ENCODE measurements around the gene CEMIP2.
"Not testable (repeated sequence)": the region's sequence is repeated elsewhere in the genome, so short reads cannot be mapped to it uniquely, and the experiment has no call there.

The CEMIP2 gene

GRCh38 chr9:71680189-71680980, 87.9 kb downstream of the CEMIP2 start:
- DNase-seq (ENCODE audit: low read depth), result no peak

GRCh38 chr9:71678999-71679398, 89.3 kb downstream of the CEMIP2 start:
- DNase-seq (ENCODE audit: low read depth), result no peak

DNA sequence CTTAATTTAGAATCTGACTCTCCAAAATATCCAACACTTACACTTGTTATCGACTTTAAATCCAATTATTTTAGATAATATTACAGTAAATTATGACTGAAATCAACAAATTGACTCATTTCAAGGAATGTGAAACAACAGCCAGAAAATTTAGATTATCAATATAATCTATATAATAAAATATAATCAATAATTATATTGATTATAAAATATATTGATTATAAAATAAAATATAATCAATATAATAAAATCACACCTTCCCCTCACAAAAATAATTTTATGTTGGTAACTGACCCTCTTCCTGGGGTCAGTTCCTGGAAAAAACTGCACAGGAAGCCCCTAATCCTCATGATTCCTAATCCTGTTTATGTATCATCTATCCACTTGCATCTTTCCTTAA, 91.1 kb downstream of the CEMIP2 start:
- DNase-seq (ENCODE audit: low read depth), result no peak

DNA sequence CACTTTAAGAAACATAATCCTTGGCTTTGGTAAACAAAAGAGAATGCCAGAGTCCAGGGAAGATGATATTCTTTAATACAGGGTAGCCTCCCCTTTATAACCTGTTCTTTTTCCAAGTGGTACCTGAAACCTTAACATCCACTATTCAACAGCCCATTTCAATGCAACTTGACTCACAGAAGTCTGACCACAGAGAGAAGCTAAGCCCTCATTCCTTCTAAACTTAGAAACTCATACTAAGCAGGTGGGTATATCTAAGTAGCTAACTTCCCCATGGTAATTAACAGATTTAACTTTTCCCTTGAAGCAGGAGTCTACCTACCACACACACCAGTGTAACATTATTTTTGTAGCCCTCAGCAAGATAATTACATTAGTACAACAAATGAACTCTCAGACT, 91.9 kb downstream of the CEMIP2 start:
- DNase-seq (ENCODE audit: low read depth), result no peak

DNA sequence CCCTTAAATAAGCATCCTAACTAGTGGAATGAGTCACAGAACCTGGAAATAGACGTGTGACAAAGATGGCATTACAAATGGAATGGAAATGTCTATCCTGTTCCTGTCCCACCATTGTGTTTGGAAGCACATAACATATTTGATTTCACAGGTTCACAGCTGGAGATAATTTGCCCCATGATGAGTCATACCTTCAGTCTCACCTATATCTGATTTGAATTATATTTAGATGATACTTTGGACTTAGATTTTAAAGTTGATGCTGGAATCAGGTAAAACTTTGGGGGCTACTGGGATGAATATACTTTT, 92.5 kb downstream of the CEMIP2 start:
- no peak for DNase-seq (ENCODE audit: low read depth)

DNA sequence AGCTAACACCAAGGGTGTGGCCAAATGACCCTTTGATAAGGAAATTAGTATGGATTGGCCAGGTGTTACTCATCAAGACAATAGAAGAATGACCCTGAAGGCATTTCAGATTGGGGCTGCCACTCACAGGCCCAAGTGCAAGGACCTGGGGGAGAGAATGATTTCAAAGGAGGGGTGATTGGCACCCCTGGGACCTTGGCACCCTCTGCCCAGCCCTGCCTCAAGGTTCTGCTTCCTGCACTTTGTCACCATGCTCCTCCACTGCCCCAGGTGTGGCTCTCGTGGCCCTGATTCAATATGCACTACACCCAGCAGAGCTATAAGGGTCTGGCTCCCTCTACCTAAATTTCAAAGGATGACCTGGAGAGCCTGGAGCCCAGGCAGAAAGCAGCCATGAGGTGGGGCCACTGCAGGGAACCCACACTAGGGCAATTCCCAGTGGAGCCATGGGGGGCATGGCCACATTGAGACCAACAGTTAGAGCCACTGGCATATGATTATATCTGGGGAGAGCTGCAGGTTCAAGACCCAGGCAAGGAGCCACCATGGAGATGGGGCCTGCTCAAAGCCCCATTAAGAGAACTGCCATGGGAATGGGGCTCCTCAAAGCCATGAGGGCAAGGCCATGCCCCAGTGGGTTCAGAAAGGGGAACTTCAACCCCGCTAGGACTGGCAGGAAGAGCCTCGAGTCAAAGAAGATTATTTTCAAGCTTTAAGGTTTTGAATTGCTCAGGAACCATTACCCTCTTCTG, 93.0 kb downstream of the CEMIP2 start:
- DNase-seq (ENCODE audit: low read depth), result no peak

GRCh38 chr9:71672573-71672972, 95.7 kb downstream of the CEMIP2 start:
- no peak for DNase-seq (ENCODE audit: low read depth)

DNA sequence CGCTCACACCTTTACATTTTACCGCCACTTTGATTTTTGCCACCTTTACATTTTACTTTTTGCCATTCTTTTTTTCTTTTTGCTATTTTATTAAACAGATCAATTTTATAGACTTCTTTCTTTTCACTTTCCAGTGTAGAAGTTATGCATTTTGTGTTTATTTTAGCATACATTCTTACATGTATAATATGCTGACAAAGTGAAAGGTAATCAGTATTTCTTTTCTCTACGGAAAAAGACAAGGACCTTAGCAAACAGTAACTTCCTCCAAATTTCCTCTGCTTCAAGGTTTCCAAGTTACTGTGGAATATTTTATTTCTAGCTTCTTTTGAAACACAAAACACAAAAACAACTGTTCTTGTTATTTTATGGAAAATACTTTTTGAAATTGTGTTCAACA, 97.0 kb downstream of the CEMIP2 start:
- DNase-seq (ENCODE audit: low read depth), result no peak

DNA sequence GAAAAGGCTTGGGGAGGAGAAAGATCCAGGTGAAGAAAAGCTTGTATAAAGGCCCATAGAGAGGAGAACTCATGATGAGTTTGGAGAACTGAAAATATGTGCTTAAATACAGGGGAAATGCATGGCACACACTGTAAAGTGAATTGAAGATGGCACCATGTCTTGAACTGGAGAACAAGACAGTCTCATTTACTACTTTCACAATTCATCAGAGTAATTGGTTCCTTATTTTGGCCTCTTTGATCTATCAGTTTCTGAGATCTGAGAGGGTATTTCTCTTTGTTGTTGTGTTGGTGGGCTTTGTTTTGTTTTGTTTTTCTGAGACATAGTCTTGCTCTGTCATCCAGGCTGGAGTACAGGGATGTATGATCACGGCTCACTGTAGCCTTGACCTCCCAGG, 98.2 kb downstream of the CEMIP2 start:
- DNase-seq (ENCODE audit: low read depth), result no peak

DNA sequence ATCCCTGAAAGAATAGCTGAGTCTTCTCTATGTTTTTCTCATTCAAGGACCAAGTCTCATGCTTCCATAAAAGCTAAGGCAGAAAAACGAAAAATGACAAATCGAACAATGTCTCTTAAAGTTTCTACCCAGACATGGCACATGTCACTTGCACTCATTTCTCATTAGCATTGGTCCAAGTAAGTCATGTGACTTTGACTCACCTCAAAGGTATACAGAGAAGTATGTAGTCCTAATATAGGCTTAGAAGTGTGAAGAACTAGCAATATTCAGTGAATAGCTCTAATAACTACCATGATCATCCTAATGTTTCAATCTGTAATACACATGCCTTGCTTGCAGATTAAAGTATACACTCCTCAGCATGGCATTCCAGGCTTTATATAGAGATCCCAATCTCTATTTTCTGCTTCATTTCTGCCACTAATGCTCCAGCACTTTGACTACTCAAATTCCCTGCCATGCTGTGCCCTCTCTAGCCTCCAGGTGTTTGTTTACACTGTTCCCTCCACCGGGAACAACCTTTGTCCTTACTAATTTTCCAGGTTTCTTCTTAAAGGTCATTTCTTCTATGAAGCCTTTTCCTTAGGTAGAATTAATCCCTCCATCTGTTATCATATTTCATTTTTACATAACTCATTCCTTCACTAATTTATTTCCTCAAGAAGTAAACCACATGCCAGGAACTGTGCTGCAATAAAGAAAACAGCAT, 98.9 kb downstream of the CEMIP2 start:
- DNase-seq (ENCODE audit: low read depth), result no peak

GRCh38 chr9:71668717-71669116, 99.6 kb downstream of the CEMIP2 start:
- DNase-seq (ENCODE audit: low read depth), result no peak

DNA sequence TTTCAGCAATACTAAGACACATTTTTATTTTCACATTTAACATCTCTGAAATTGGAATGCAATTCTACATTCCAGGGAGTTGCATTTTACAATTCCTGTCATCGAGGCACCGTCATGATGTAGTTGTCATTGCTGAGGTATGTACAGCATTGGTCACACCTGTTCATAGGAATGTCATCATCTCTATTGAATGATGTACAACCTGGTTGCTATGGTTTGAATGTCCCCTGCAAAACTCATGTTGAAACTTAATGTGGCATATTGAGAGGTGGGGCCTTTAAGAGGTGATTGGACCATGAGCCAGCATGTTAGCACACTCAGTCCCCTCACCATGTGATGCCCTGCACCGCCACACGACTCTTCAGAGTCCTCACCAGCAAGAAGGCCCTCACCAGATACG, 103.1 kb downstream of the CEMIP2 start:
- DNase-seq (ENCODE audit: low read depth), result no peak

DNA sequence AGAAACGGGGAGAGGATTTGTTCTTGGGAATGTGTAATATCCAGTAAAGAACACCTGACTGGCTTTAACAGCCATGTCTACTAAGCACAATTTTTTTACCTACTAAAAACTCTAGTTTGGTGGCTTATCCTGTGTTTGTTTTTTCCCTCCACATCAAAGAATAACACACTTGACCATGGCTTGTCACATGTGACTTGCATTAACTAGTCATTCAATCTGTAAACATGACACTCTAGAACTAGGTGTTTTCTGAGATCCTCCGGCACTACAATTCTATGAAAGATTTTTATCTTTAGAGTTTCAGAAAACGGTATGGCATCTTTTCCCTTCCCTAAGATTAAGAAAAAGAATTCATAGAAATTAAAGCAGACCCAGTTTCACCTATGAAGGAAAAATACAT, 103.7 kb downstream of the CEMIP2 start:
- no peak for DNase-seq (ENCODE audit: low read depth)

DNA sequence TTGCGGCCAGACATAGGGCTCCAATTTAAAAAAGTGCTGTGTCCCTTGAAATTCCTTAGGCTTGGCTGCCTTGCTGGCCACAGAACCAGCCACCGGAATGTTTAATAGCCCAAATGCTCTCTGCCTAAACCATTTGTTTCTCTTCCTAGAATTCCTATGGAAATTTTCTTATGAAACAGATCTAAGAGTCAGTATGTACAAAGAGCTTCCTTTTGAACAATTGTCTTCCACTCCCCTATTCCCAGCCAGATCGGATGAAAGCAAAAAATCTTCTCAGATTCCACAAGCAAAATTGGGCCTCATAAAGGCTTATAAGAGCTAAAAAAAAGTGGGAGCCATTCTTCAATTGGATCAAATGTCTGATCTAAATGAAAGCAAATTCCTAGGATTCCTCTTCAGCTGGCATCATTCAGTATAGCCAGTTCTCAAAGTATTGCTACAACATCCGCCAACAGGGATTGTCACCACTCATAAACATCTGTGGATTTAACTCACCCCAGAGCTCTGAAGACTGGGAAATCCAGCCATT, 104.3 kb downstream of the CEMIP2 start:
- DNase-seq (ENCODE audit: low read depth), result no peak

DNA sequence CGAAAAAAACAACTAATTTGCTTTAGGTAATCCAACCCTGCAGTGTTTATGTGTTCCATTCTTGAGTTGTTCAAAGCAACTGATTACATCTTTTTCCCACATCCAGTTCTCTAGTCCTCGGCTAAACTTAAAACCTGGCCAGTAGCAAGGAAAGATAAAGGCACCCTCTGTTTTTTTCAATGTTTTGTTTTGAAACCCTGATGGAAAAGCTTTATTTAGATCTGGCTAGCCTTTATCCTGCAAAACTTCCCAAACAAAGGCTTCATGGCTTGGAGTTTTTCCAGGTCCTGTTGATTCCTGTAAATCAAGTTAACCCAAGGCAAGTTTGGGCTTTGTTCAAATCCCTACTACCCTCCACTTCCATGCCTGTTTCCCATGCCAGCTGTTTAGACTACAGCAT, 105.1 kb downstream of the CEMIP2 start:
- DNase-seq (ENCODE audit: low read depth), result no peak

DNA sequence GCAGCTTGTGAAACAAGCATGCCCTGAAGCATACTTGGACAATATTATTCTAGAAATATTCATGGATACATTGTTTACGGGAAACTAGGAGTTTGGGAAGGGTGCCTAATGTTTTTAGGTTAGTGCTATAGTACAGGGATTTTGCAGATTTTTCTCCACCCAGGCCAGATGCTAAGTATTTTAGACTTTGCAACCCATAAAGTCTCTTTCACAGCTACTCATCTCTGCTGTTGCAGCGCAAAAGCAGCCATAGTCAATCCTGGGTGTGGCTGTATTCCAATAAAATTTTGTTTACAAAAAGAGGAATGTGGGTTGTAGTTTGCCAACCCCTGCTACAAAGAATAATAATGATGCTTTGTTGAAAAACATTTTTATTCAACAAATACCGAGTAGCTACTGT, 106.2 kb downstream of the CEMIP2 start:
- DNase-seq (ENCODE audit: low read depth), result no peak

- not testable (repeated sequence) for DNase-seq (ENCODE audit: low read depth)
These were observed 111.0 kb downstream of the CEMIP2 start for GRCh38 chr9:71657276-71657675.

GRCh38 chr9:71656496-71656895, 111.8 kb downstream of the CEMIP2 start:
- DNase-seq (ENCODE audit: low read depth), result no peak

DNA sequence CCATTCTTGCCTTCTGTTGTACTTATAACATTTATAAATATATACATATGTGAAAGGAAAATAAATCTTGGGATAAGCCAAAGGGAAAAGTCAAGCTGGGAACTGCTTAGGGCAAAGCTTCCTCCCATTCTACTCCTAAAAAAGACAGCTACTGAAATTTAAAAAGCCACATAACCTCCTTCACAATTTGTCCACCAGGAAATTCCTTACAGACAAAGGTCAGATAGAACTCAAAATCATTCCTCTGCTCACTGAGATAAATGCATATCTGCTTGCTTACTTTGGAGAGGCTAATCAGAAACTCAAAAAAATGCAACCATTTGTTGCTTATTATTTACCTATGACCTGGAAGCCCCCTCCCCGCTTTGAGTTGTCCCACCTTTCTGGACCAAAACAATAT, 112.5 kb downstream of the CEMIP2 start:
- no peak for DNase-seq (ENCODE audit: low read depth)

DNA sequence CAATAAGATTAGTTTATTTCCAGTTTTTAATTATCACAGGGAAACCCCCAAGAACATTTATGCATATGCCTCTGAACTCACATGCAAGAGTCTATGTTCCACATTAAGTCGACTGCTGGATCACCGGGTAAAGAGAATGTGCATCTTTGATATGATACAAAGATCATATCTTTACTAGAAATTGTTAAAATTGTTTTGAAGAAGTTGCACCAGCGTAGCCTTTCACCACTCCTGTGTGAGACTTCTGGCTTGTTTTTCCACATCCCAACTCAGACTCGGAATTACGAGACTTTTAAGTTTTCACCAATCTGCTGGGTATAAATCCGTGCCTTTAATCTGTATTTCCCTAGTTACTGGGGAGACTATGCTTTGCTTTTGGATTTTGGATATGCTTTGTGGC, 113.2 kb downstream of the CEMIP2 start:
- DNase-seq (ENCODE audit: low read depth), result no peak

- no peak for DNase-seq (ENCODE audit: low read depth)
These were observed 115.8 kb downstream of the CEMIP2 start for GRCh38 chr9:71652480-71652879.

GRCh38 chr9:71648453-71648852, 119.9 kb downstream of the CEMIP2 start:
- no peak for DNase-seq (ENCODE audit: low read depth)

DNA sequence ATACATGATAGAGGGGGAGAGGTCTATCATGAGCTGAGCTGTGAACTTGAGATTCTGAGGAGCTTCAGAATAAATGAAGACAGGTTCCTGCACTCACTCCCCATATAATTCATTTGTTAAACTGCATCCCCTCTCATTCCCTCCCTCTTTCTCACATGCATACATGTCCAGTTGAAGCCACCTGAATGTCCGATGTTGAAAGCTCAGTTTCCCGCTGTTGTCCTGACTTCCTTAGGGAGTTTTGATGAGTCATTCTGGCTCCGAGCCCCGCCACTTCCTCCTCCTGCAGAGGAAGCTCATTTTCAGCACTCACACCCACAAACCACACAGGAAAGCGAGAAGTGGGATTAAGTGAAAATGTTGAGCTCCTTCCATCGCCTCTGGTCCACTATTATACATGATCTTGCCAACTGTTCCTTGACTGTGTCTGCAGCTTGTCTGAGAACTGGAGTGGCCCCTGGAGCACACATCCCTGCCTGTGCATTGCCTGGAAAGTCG, 121.2 kb downstream of the CEMIP2 start:
- DNase-seq (ENCODE audit: low read depth), result peak; percentile 48
